GM12874 (cell line): Measurements from ENCODE around the gene BRD1.

ENCODE experiments used
- TF ChIP-seq, protein P1 (sequence below): IDR thresholded peaks from 2 replicates; pipeline ENCODE4 v1.5.1; 2011; ENCODE audit warnings: low read depth, mild to moderate bottlenecking, control low read depth, low read length, moderate library complexity; ENCODE audit not compliant: insufficient read depth

BRD1 gene

DNA sequence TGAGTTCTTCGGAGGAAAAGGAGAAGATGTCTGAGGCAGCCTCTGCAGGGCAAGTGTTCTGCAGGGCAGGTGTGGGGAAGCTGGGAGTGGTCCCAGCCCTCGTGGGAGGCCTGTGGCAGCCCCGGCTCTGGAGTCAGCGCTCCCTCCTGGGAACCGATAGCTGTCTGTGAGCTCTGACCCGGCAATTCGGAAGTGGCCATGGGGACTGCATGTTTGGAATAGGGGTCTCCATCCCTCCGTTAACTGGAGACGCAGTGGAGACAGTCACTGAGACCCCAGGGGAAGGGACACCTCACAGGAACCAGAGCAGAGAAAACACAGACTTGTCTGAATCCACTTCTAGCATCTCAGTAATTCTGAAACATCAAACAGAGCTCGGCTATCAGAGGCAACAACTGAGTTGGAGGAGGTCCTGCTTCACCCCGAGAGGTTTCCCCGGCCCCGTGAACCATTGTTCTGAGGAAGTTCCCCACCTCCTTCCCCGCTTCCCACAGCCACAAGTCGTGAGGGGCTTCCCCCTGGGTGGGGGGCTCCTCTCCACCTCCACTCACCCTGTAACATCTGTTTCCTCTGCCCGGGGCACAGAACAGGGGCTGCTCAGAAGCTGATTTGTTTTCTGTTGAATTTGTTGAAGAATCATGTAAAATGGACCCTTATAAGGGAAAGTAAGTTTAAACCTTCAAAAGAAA, 99.6 kb downstream of the BRD1 start:
- TF ChIP-seq, protein P1, sequence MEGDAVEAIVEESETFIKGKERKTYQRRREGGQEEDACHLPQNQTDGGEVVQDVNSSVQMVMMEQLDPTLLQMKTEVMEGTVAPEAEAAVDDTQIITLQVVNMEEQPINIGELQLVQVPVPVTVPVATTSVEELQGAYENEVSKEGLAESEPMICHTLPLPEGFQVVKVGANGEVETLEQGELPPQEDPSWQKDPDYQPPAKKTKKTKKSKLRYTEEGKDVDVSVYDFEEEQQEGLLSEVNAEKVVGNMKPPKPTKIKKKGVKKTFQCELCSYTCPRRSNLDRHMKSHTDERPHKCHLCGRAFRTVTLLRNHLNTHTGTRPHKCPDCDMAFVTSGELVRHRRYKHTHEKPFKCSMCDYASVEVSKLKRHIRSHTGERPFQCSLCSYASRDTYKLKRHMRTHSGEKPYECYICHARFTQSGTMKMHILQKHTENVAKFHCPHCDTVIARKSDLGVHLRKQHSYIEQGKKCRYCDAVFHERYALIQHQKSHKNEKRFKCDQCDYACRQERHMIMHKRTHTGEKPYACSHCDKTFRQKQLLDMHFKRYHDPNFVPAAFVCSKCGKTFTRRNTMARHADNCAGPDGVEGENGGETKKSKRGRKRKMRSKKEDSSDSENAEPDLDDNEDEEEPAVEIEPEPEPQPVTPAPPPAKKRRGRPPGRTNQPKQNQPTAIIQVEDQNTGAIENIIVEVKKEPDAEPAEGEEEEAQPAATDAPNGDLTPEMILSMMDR = no peak

- TF ChIP-seq, protein P1 = no peak
These were observed 100.3 kb downstream of the BRD1 start for GRCh38 chr22:49727191-49727880.

DNA sequence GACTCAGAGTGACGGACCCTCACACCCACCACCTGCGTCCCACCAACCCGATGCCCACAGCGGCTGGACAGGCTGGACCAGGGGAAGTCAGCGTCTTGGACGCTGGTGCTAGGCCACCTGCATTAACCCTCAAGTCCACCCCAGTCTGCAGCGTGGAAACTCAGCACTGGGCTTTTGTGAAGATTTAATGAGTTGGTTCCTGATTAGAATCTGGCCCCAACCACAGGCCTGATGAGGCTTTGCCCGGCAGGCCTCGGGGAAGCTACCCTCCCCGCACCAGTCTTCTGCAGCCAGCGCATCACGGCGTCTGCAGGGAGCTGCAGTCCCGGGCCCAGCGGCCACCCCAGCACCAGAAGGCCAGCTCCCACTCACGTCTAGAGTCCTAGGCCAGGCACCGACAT, 101.0 kb downstream of the BRD1 start:
- TF ChIP-seq, protein P1 = no peak

GRCh38 chr22:49726022-49726681, 101.5 kb downstream of the BRD1 start:
- TF ChIP-seq, protein P1 = no peak

- TF ChIP-seq, protein P1 = no peak
These were observed 102.2 kb downstream of the BRD1 start for GRCh38 chr22:49725516-49725915.

- TF ChIP-seq, protein P1 = peak; percentile 44
These were observed 102.7 kb downstream of the BRD1 start for GRCh38 chr22:49724893-49725489.
